Measurements from ENCODE around the gene SERINC5.

The SERINC5 gene

DNA sequence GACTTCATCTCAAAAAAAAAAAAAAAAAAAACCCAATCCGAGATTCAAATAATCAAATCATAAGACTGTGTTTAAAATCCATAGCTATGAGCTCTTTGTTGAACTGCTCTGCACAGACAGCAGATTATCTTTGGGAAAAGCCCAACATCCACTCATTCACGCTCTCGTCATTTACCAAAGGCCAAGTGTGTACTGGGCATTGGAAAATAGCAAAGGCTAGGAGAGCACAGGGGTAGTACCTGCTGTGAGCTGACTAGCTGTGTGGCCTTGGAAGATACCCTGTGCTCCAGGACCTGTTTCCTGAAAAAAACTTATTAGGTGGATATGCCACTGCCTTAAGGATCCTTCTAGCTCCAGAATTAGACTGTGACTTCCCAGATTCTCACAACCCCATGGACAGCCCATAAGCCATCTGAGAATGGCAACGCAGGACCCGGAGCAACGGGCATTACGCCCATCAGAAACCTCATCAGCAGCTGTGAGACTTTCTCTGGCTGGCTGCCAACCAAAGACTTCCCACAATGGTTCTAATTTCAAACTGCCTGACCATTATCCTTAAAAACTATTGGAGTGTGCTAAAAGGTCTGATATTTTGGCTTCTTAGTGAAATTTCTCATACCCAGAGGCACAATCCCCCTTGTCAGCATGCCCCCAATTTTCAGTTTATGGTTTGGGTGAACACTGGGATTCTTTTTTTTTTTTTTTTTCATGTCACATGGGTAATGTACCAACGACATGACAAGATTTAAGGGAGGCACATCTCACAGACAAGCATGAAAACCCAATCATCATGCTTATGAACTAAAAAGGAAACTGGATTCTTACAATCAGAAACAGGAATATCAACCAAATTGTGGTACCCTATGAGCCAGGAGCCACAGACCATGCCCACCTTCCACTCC, 16.8 kb downstream of the SERINC5 start:
- no peak for DNase-seq (ENCODE audit: insufficient read length, low spot score)
- TF ChIP-seq, protein P1, sequence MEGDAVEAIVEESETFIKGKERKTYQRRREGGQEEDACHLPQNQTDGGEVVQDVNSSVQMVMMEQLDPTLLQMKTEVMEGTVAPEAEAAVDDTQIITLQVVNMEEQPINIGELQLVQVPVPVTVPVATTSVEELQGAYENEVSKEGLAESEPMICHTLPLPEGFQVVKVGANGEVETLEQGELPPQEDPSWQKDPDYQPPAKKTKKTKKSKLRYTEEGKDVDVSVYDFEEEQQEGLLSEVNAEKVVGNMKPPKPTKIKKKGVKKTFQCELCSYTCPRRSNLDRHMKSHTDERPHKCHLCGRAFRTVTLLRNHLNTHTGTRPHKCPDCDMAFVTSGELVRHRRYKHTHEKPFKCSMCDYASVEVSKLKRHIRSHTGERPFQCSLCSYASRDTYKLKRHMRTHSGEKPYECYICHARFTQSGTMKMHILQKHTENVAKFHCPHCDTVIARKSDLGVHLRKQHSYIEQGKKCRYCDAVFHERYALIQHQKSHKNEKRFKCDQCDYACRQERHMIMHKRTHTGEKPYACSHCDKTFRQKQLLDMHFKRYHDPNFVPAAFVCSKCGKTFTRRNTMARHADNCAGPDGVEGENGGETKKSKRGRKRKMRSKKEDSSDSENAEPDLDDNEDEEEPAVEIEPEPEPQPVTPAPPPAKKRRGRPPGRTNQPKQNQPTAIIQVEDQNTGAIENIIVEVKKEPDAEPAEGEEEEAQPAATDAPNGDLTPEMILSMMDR (IDR thresholded peaks at IDR 0.05; ENCODE audit: insufficient read depth, missing control alignments) = no peak
- no peak for FAIRE-seq

DNA sequence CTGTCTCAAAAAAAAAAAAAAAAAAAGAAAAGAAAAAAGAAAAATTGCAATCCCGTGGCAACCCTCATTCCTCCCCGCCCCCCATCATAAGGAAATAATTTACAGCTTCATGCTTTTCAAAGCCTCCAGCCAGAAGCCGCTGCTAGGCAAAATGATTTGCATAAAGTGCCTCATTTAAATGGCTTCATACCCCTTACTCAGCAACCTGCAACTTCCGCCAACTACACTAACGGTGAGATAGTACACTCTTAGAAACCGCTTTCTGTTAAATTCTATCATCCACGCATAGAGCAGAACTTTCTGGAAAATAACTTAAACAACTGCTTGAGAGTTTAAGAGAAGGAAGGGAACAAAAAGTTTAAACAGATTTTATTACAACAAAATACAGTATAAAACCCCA, 17.8 kb downstream of the SERINC5 start:
- no peak for FAIRE-seq
- DNase-seq (ENCODE audit: insufficient read length, low spot score) = no peak
- TF ChIP-seq, protein P1 (IDR thresholded peaks at IDR 0.05; ENCODE audit: insufficient read depth, missing control alignments) = no peak

DNA sequence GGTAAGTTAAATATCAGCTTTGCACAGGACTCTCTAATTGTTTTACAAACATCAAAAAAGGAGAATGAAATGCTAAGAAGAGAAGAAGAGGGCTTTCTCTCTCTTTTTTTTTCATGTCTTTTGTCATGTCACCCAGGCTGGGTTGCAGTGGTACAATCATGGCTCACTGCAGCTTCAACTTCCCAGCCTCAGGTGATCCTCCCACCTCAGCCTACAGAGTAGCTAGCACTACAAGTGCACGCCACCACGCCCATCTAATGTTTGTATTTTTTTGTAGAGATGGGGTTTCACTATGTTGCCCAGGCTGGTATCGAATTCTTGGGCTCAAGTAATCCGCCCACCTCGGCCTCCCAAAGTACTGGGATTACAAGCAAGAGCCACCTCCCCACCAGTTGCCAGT, 18.6 kb downstream of the SERINC5 start:
- no peak for DNase-seq (ENCODE audit: insufficient read length, low spot score)
- TF ChIP-seq, protein P1 (IDR thresholded peaks at IDR 0.05; ENCODE audit: insufficient read depth, missing control alignments) = no peak
- FAIRE-seq = no peak

DNA sequence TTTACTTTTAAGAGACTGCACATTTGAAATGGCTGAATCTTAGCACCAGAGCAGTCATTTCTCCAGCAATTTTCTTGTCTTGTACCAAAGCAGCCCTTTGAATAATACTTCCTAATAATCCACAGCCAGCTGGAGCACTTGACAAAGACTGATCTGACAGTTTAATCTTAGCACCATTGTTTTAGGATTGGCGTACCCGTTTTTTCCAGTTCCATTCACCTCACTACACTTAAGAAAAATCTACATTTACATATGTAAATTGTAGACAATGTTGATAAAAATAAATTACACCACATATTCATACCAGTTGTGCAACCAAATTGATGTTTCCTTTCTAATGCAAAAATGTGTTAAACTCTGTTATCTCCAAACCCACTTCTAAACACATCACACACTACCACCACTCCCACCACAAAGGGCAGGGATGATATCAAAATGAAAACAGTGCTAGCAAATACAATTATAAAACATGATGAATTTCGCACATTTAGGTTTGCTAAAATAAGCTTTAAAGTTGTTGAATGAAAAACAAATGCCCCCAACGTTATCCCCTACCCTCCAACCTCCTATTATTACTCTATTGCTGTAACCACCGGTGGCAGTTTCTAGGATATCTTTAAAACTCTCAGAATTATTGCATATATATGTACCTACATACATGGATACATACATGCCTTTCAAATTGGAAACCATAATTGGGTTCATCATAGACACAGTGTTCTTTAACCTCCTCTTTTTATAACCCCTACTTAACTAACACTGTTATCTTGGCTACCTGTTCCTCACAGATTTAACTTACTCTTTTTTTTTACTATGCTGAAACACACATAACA, 21.5 kb downstream of the SERINC5 start:
- TF ChIP-seq, protein P1 (IDR thresholded peaks at IDR 0.05; ENCODE audit: insufficient read depth, missing control alignments) = no peak
- FAIRE-seq = no peak
- no peak for DNase-seq (ENCODE audit: insufficient read length, low spot score)

DNA sequence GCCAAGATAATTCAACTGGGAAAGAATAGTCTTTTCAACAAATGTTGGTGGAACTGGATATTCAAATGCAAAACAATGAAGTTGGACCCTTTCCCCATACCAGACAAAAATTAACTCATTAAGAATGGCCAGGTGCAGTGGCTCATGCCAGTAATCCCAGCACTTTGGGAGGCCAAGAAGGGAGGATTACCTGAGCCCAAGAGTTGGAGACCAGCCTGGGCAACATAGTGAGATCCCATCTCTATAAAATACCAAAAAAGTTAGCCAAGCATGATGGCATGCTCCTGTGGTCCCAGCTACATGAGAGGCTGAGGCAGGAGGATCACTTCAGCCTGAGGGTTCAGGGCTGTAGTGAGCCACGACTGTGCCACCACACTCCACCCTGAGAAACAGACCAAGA, 24.2 kb downstream of the SERINC5 start:
- DNase-seq (ENCODE audit: insufficient read length, low spot score) (no peak), FAIRE-seq (no peak)
- TF ChIP-seq, protein P1 (IDR thresholded peaks at IDR 0.05; ENCODE audit: insufficient read depth, missing control alignments) = no peak

DNA sequence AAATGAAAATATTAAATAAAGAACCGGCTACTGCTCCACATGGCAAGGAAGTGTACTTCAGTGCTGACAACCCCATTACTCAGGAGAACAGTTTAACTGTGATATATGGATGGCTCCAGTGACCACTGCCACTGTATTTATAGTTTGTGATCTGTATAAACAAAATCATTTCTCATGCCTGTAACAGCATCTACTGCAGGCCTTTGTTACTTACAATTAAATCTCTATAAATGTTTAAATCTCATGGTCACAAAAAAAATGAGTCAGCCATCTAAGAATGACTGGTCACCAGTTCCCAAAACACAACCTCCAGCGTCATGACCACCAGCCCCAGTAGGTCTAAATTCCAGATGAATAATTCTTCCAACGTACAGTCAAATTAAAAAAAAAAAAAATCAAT, 24.6 kb downstream of the SERINC5 start:
- TF ChIP-seq, protein P1 (IDR thresholded peaks at IDR 0.05; ENCODE audit: insufficient read depth, missing control alignments) = no peak
- FAIRE-seq = no peak
- no peak for DNase-seq (ENCODE audit: insufficient read length, low spot score)

Data from D721Med (cell line).